Lower leg skin (tissue), 3 donors: ENCODE data around the gene RALGPS2.

Source experiments
- CTCF ChIP-seq, 3 donors: fragments of 450-650 bp; IDR thresholded peaks; one replicate each; pipeline ENCODE4 v1.5.1; 2016; ENCODE audit warnings: antibody characterized with exemption in 3 of 3, mild to moderate bottlenecking in 3 of 3, moderate library complexity in 2 of 3
- POLR2A ChIP-seq, 2 donors: fragments of 450-650 bp; IDR thresholded peaks; one replicate each; pipeline ENCODE4 v1.6.1; 2016 to 2017; ENCODE audit warnings: antibody characterized with exemption in 2 of 2, mild to moderate bottlenecking in 1 of 2, moderate library complexity in 1 of 2

GRCh38 chr1:178693366-178693765 lies 31.7 kb upstream of the RALGPS2 start:
- TF ChIP-seq CTCF (IDR thresholded peaks at IDR 0.05) (no peak), POLR2A (IDR thresholded peaks at IDR 0.05) (no peak)
